DOHH2 (cell line): ENCODE results near the gene NFX1.

Source experiments
- H3F3A ChIP-seq: fragments of 200-600 bp; sonication (generic), shearing (Covaris generic); 2 replicates; pipeline ENCODE4 v1.6.0; 2016; ENCODE audit warnings: antibody characterized with exemption, mild to moderate bottlenecking; ENCODE audit not compliant: control insufficient read depth, insufficient read depth
- H3K27ac ChIP-seq: fragments of 200-600 bp; sonication (generic); 2 replicates; pipeline ENCODE4 v1.5.1; 2014; ENCODE audit warnings: low read depth, mild to moderate bottlenecking, low read length, moderate library complexity
- H3K27me3 ChIP-seq: fragments of 200-600 bp; sonication (generic); 2 replicates; pipeline ENCODE4 v1.6.1; 2014; ENCODE audit warnings: mild to moderate bottlenecking, low read length, mixed read lengths; ENCODE audit not compliant: control insufficient read depth
- H3K36me3 ChIP-seq: fragments of 200-600 bp; sonication (generic); 2 replicates; pipeline ENCODE4 v1.6.1; 2014; ENCODE audit warnings: mild to moderate bottlenecking, low read length, moderate library complexity, mixed read lengths; ENCODE audit not compliant: control insufficient read depth
- H3K4me1 ChIP-seq: fragments of 200-600 bp; sonication (generic); 2 replicates; pipeline ENCODE4 v1.6.1; 2014; ENCODE audit warnings: mild to moderate bottlenecking, low read length, mixed read lengths; ENCODE audit not compliant: control insufficient read depth
- H3K4me2 ChIP-seq: fragments of 200-600 bp; sonication (generic); 2 replicates; pipeline ENCODE4 v1.6.0; 2014; ENCODE audit warnings: mild to moderate bottlenecking, low read length, moderate library complexity
- H3K4me3 ChIP-seq: fragments of 200-600 bp; sonication (generic); 2 replicates; pipeline ENCODE4 v1.5.1; 2014; ENCODE audit warnings: mild to moderate bottlenecking, low read length, mixed read lengths
- H3K79me2 ChIP-seq: fragments of 200-600 bp; sonication (generic); 2 replicates; pipeline ENCODE4 v1.6.1; 2014; ENCODE audit warnings: mild to moderate bottlenecking, low read length, mixed read lengths; ENCODE audit not compliant: control insufficient read depth
- H3K9me2 ChIP-seq: fragments of 200-600 bp; sonication (generic); replicated peaks from 2 replicates; pipeline ENCODE4 v1.6.1; 2014; ENCODE audit warnings: mild to moderate bottlenecking, low read length, mixed read lengths; ENCODE audit not compliant: control insufficient read depth
- H3K9me3 ChIP-seq: fragments of 200-600 bp; sonication (generic); 2 replicates; pipeline ENCODE4 v1.6.1; 2014; ENCODE audit warnings: antibody characterized with exemption, low read length, mixed read lengths; ENCODE audit not compliant: control insufficient read depth, insufficient read depth
- H4K20me1 ChIP-seq: fragments of 200-600 bp; sonication (generic); 2 replicates; pipeline ENCODE4 v1.6.0; 2014; ENCODE audit warnings: low read depth, mild to moderate bottlenecking, antibody characterized with exemption, low read length, moderate library complexity; ENCODE audit not compliant: control insufficient read depth, insufficient read depth
- EZH2phosphoT487 ChIP-seq: fragments of 200-600 bp; sonication (generic); IDR thresholded peaks from 2 replicates; pipeline ENCODE4 v1.6.1; 2017; ENCODE audit warnings: borderline replicate concordance, mild to moderate bottlenecking, antibody characterized with exemption, low read length, moderate library complexity, mixed read lengths
- TF ChIP-seq, protein P1 (sequence below): fragments of 200-600 bp; sonication (generic); IDR thresholded peaks from one replicate; pipeline ENCODE4 v1.5.1; 2014; ENCODE audit warnings: antibody characterized with exemption, mild to moderate bottlenecking, low read depth, low read length; ENCODE audit not compliant: poor library complexity, severe bottlenecking

NFX1 gene

DNA sequence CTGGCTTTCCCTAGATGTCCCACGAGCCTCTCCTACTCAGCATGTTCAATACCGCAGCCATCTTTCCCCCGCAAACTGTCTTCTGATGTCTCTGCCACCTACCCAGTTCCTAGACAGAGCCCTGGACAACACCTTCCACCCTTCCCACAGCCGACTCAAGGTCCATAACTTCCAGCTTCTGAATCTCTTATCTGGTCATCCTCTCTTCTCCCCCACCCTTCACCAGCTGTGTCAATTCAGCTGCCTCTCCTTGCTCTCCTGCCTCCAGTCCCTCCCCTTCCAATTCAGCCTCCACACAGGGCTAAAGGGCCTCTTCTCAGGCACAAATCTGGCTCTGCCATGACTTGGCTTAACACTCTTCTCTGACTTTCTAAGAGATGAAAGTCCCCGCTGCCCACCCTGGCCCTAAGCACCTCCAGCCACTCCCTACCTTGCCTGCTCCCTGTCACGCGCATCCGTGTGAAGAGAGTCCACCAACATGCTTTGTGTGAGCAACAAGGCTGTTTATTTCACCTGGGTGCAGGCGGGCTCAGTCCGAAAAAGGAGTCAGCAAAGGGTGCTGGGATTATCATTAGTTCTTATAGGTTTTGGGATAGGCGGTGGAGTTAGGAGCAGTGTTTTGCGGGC is 86.9 kb downstream of the NFX1 start:
- Histone ChIP-seq H4K20me1 (no peaks in the 10 kb centered on the region), H3F3A (no peaks in the 10 kb centered on the region), H3K27ac (no peak overlapping the region), H3K4me2 (no peak overlapping the region), H3K79me2 (no peaks in the 10 kb centered on the region), H3K27me3 (no peaks in the 10 kb centered on the region), H3K36me3 (no peaks in the 10 kb centered on the region), H3K9me3 (no peaks in the 10 kb centered on the region), H3K9me2 (no peaks in the 10 kb centered on the region), H3K4me3 (no peak overlapping the region), H3K4me1 (no peaks in the 10 kb centered on the region)
- no peak for TF ChIP-seq EZH2phosphoT487
- TF ChIP-seq, protein P1, sequence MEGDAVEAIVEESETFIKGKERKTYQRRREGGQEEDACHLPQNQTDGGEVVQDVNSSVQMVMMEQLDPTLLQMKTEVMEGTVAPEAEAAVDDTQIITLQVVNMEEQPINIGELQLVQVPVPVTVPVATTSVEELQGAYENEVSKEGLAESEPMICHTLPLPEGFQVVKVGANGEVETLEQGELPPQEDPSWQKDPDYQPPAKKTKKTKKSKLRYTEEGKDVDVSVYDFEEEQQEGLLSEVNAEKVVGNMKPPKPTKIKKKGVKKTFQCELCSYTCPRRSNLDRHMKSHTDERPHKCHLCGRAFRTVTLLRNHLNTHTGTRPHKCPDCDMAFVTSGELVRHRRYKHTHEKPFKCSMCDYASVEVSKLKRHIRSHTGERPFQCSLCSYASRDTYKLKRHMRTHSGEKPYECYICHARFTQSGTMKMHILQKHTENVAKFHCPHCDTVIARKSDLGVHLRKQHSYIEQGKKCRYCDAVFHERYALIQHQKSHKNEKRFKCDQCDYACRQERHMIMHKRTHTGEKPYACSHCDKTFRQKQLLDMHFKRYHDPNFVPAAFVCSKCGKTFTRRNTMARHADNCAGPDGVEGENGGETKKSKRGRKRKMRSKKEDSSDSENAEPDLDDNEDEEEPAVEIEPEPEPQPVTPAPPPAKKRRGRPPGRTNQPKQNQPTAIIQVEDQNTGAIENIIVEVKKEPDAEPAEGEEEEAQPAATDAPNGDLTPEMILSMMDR = no peak

DNA sequence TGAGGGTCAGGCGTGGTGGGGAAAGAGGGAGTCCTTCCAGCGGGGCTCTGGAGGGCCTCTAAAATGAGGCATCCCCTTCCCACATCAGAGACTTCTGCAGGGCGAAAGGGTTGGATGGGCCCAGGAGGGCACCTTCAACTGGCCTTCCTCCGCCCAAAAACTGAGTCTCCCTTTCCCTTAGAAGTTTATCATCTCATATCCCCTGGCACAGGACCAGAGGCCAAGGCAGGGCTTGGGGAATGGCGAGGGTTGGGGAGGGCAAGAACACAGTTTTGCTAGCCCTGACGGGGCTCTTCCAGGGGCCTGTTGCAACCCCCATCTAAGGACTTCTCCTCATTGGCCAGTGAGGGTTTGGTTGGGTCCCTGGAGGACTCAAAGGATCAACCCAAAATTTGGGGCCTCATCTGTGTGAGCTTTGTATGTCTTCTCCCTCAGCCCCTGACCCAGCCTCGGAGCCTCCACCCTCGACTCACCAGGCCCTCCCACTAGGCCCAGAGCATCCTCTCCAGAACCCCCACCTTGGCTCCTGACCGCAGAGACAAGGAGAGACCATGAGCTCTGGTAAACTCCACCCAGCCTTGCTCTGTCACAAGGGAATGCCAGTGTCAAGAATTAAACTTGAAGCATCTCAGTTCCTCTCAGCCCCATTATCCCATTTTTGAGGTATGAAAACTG is 87.9 kb downstream of the NFX1 start:
- no peaks in the 10 kb centered on the region for H3K9me3 ChIP-seq
- no peaks in the 10 kb centered on the region for H4K20me1 ChIP-seq
- H3K4me3 ChIP-seq = no peak overlapping the region
- H3K4me2 ChIP-seq = no peak overlapping the region
- no peaks in the 10 kb centered on the region for H3F3A ChIP-seq
- H3K79me2 ChIP-seq = no peaks in the 10 kb centered on the region
- TF ChIP-seq, protein P1 = no peak
- no peak for TF ChIP-seq EZH2phosphoT487
- H3K9me2 ChIP-seq = no peaks in the 10 kb centered on the region
- no peaks in the 10 kb centered on the region for H3K27me3 ChIP-seq
- H3K27ac ChIP-seq = no peak overlapping the region
- no peaks in the 10 kb centered on the region for H3K4me1 ChIP-seq
- H3K36me3 ChIP-seq = no peaks in the 10 kb centered on the region

DNA sequence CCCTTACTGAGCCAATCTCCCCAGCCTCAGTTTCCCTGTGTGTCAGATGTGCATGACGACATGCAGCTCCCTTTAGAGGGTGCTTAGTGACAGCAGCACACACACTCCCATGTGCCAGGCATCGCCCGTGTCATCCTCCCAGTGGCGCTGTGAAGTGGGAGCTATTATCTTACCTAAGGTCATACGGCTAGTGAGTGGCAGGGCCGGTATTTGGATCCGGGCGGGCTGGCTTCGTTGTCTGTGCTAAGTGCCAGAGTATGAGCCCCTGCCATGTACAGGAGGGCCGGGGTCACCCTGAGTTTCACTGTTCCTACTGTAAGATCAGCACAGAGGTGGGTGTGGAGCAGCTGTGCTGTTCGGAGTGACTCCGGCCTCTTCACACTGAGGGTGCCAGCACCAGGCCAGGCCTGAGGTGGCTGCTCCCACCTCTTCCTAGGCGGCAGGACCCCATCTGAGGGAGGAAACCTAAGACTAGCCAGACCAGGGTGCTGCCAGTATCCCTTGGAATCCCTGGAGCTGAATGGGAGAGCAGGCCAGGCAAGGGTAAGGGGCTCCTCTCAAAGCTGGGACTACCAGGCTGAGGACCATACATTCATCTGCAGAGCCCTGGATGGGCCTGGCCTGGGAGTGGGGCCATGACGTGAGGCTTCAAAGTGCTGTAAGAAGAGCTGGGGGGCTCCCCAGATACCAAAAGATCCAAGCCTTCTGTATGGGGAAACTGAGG is 89.5 kb downstream of the NFX1 start:
- H3K4me3 ChIP-seq = no peak overlapping the region
- H3K79me2 ChIP-seq = no peaks in the 10 kb centered on the region
- no peak overlapping the region for H3K4me2 ChIP-seq
- H3K4me1 ChIP-seq = no peaks in the 10 kb centered on the region
- H3K27ac ChIP-seq = no peak overlapping the region
- H4K20me1 ChIP-seq = no peaks in the 10 kb centered on the region
- no peak for TF ChIP-seq EZH2phosphoT487
- TF ChIP-seq, protein P1 = no peak
- H3K36me3 ChIP-seq = no peaks in the 10 kb centered on the region
- no peaks in the 10 kb centered on the region for H3K27me3 ChIP-seq
- H3K9me3 ChIP-seq = no peaks in the 10 kb centered on the region
- no peaks in the 10 kb centered on the region for H3K9me2 ChIP-seq
- no peaks in the 10 kb centered on the region for H3F3A ChIP-seq
